Keratinocyte (primary cell): ENCODE data around the gene FMR1NB.

Experiments used
- CTCF ChIP-seq, 3 experiments: IDR thresholded peaks in 1 of 3; conservative IDR thresholded peaks in 1 of 3; optimal IDR thresholded peaks in 1 of 3; 2 replicates in 2 of 3; 3 replicates in 1 of 3; pipeline versions ENCODE3 to v1.5.1; 2011; ENCODE audit warnings: low read length in 3 of 3, mild to moderate bottlenecking in 3 of 3, moderate library complexity in 2 of 3, control low read depth in 1 of 3, inconsistent platforms in 1 of 3; ENCODE audit not compliant: insufficient read depth in 2 of 3; ENCODE audit errors: extremely low read depth in 1 of 3
- EZH2 ChIP-seq: IDR thresholded peaks from one replicate; pipeline ENCODE4 v1.6.1; 2012; ENCODE audit warnings: inconsistent platforms, mild to moderate bottlenecking, low read length, moderate library complexity

- TF ChIP-seq CTCF (optimal IDR thresholded peaks at IDR 0.05 in 1 of 3, IDR thresholded peaks at IDR 0.05 in 1 of 3, conservative IDR thresholded peaks at IDR 0.05 in 1 of 3; ENCODE audit: extremely low read depth in 1 of 3, insufficient read depth in 2 of 3, low read length in 3 of 3) (no peak), EZH2 (no peak)
Measured at GRCh38 chrX:148067285-148067684, 86.1 kb downstream of the FMR1NB start.
